Fibroblast of villous mesenchyme (primary cell): ENCODE data around the gene FAM13A. TPM values are rescaled to one million over a fixed set of nuclear protein-coding genes. Genes with fewer than 3 reads are reported as not detected.
A peak's percentile ranks its signal among the peaks of the same experiment; 100 is the strongest.

Experiments
- DNase-seq: peaks from one replicate; pipeline ENCODE4 v3.0.0-alpha.2; 2010; ENCODE audit warnings: low read depth
- H3K4me3 ChIP-seq: 2 replicates; pipeline ENCODE4 v1.5.1; 2011; ENCODE audit warnings: low read depth, mild to moderate bottlenecking, low read length
- total RNA-seq: library from RNA; depleted of rRNA; stranded (reverse); fragments of >200 nt; gene quantifications from 2 replicates; pipeline ENCODE4 v1.2.3, GENCODE V29; 2012
- TF ChIP-seq, protein P1 (sequence below): IDR thresholded peaks from 2 replicates; pipeline ENCODE4 v1.5.1; 2012; ENCODE audit warnings: low read depth, mild to moderate bottlenecking, low read length; ENCODE audit not compliant: insufficient read depth

The FAM13A gene
- total RNA-seq, 1 donor: 34.1 TPM

DNA sequence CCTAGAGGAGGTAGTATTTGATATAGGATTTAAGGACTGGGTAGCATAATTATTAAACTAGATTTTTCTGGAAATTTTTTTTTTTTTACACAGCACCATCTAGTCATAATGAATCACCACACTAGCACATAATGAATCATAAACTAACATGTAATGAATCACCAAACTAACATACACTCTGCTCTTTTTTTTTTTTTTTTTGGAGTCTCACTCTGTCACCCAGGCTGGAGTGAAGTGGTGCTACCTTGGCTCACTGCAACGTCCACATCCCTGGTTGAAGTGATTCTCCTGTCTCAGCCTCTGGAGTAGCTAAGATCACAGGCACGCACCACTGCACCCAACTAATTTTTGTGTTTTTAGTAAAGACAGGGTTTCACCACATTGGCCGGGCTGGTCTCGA, 92.5 kb downstream of the FAM13A start:
- H3K4me3 ChIP-seq: no peak overlapping the region
- TF ChIP-seq, protein P1, sequence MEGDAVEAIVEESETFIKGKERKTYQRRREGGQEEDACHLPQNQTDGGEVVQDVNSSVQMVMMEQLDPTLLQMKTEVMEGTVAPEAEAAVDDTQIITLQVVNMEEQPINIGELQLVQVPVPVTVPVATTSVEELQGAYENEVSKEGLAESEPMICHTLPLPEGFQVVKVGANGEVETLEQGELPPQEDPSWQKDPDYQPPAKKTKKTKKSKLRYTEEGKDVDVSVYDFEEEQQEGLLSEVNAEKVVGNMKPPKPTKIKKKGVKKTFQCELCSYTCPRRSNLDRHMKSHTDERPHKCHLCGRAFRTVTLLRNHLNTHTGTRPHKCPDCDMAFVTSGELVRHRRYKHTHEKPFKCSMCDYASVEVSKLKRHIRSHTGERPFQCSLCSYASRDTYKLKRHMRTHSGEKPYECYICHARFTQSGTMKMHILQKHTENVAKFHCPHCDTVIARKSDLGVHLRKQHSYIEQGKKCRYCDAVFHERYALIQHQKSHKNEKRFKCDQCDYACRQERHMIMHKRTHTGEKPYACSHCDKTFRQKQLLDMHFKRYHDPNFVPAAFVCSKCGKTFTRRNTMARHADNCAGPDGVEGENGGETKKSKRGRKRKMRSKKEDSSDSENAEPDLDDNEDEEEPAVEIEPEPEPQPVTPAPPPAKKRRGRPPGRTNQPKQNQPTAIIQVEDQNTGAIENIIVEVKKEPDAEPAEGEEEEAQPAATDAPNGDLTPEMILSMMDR: no peak
- peak; percentile 22 for DNase-seq

DNA sequence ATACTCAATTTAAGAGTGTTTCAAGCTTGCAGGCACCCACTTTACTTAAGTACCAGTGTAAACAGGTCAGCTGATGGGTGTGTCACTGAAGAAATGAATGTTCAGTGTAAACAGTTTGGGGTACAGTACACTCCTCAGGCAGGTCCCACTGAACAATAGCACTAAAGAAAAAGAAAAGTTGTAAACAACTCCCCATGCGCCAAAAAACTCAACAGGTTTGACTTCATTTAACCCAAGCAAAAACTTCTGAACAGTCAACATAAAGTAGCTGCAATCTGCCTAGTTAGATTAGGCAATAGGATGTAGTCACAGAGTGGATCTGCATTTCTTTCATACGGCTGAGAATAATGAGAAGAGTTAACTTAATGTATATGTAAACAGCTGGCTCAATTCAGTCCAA, 93.2 kb downstream of the FAM13A start:
- TF ChIP-seq, protein P1: no peak
- peak; percentile 77 for DNase-seq
- no peak overlapping the region for H3K4me3 ChIP-seq

DNA sequence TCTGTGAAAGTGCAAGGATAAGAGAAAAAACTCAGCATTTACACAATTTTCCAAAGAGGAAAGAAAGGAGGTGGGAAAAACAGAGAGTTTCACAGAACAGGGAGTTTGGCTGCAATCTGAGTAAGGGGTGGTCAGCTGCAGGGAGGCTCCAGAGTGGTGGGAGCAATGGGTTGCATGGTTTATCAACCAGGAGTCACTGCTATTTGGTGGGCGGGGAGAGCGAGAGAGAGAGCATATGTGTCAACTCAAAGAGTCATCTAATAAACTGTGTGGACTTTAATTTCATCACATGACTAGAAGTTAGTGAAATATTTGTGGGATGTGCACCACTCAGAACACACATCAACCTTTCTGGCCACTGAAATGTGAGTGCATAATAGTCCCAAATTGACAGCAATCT, 94.6 kb downstream of the FAM13A start:
- no peak overlapping the region for H3K4me3 ChIP-seq
- no peak for DNase-seq
- TF ChIP-seq, protein P1: no peak

DNA sequence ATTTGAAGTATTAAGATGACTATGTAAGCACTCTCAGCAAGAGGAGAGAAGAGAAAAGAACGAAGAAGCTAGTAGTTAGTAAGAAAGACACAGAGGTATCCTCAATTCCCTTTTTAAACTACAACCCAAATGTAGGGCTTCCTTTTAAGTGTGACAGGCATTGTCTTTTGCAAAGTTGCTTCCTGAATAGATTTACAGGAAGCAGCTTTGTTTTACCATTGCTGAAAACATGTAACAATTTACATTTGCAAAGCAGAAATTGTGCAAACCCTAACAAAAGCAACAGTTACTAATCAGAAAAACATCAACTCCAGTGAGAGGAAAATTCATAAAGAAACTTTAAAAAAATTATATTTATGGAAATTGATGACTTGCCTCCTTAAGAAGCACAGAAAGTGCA, 96.4 kb downstream of the FAM13A start:
- TF ChIP-seq, protein P1: no peak
- H3K4me3 ChIP-seq: no peak overlapping the region
- no peak for DNase-seq

DNA sequence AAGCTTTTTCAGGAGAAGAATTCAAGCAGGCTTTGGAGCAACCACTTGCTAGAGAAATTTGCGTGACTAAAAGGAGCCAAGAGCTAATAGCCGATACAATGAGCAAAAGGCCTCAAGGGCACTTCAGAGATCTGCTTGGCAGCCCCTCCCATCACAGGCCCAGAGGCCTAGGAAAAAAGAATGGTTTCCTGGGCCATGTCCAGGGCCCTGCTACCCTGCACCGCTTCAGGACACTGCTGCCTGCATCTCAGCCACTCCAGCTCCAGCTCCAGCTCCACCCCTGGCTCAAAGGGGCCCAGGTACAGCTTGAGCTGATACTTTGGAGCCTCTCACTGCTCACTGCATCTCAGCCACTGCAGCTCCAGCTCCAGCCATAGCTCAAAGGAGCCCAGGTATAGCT, 98.9 kb downstream of the FAM13A start:
- no peak for DNase-seq
- H3K4me3 ChIP-seq: no peak overlapping the region
- TF ChIP-seq, protein P1: no peak

DNA sequence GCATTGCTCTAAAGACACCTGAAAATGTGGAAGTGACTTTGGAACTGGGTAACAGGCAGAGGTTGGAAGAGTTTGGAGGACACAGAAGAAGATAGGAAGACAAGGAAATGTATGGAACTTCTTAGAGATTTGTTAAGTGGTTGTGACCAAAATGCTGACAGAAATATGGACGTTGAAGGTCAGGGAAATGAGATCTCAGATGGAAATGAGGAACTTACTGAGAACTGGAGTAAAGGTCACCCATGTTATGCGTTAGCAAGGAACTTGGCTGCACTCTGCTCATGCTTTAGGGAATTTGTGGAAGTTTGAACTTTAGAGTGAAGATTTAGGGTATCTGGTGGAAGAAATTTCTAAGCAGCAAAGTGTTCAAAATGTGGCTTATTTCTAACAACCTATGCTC, 99.4 kb downstream of the FAM13A start:
- no peak overlapping the region for H3K4me3 ChIP-seq
- DNase-seq: no peak

More for the DNA sequence above, 99.4 kb downstream of the FAM13A start:
- TF ChIP-seq, protein P1: no peak
